ENCODE data around the gene CHCHD3.
"Not testable (repeated sequence)": the region's sequence is repeated elsewhere in the genome, so short reads cannot be mapped to it uniquely, and the experiment has no call there.

The CHCHD3 gene

GRCh38 chr7:132895231-132895630 is 186.7 kb downstream of the CHCHD3 start:
- no peak for DNase-seq

- no peak for DNase-seq
Measured at GRCh38 chr7:132893560-132893959, 188.3 kb downstream of the CHCHD3 start.

- DNase-seq, result not testable (repeated sequence)
Measured at GRCh38 chr7:132892744-132893143, 189.1 kb downstream of the CHCHD3 start.

GRCh38 chr7:132891554-132891953 is 190.3 kb downstream of the CHCHD3 start:
- no peak for DNase-seq

GRCh38 chr7:132882714-132883428 is 199.0 kb downstream of the CHCHD3 start:
- DNase-seq, result no peak

- no peak for DNase-seq
Measured at GRCh38 chr7:132881317-132881716, 200.6 kb downstream of the CHCHD3 start.

GRCh38 chr7:132879579-132879978 is 202.3 kb downstream of the CHCHD3 start:
- no peak for DNase-seq

GRCh38 chr7:132878204-132878919 is 203.5 kb downstream of the CHCHD3 start:
- no peak for DNase-seq

GRCh38 chr7:132877573-132877972 is 204.3 kb downstream of the CHCHD3 start:
- no peak for DNase-seq

- DNase-seq, result no peak
Measured at GRCh38 chr7:132876576-132876975, 205.3 kb downstream of the CHCHD3 start.

GRCh38 chr7:132872034-132872433 is 209.9 kb downstream of the CHCHD3 start:
- no peak for DNase-seq

GRCh38 chr7:132871419-132871818 is 210.5 kb downstream of the CHCHD3 start:
- no peak for DNase-seq

GRCh38 chr7:132869166-132869861 is 212.6 kb downstream of the CHCHD3 start:
- DNase-seq, result no peak

- no peak for DNase-seq
Measured at GRCh38 chr7:132866551-132866950, 215.3 kb downstream of the CHCHD3 start.

GRCh38 chr7:132866144-132866531 is 215.8 kb downstream of the CHCHD3 start:
- DNase-seq, result no peak

- no peak for DNase-seq
Measured at GRCh38 chr7:132865366-132866143, 216.3 kb downstream of the CHCHD3 start.

GRCh38 chr7:132861940-132862554 is 219.8 kb downstream of the CHCHD3 start:
- DNase-seq, result no peak

- DNase-seq, result no peak
Measured at GRCh38 chr7:132861424-132861823, 220.5 kb downstream of the CHCHD3 start.

- no peak for DNase-seq
Measured at GRCh38 chr7:132859199-132859598, 222.7 kb downstream of the CHCHD3 start.

GRCh38 chr7:132858760-132859159 is 223.1 kb downstream of the CHCHD3 start:
- DNase-seq, result no peak

- DNase-seq, result no peak
Measured at GRCh38 chr7:132858251-132858650, 223.6 kb downstream of the CHCHD3 start.

GRCh38 chr7:132857703-132858102 is 224.2 kb downstream of the CHCHD3 start:
- DNase-seq, result no peak

- no peak for DNase-seq
Measured at GRCh38 chr7:132857031-132857430, 224.9 kb downstream of the CHCHD3 start.
